NK-92 (cell line): ENCODE data around the gene FKBP5.
"Not testable (repeated sequence)": the region's sequence is repeated elsewhere in the genome, so short reads cannot be mapped to it uniquely, and the experiment has no call there.

Experiments used
- DNase-seq: peaks from one replicate; lab custom pipeline; 2025; ENCODE audit not compliant: unreplicated experiment; lab: John Stamatoyannopoulos, UW

FKBP5 gene

DNA sequence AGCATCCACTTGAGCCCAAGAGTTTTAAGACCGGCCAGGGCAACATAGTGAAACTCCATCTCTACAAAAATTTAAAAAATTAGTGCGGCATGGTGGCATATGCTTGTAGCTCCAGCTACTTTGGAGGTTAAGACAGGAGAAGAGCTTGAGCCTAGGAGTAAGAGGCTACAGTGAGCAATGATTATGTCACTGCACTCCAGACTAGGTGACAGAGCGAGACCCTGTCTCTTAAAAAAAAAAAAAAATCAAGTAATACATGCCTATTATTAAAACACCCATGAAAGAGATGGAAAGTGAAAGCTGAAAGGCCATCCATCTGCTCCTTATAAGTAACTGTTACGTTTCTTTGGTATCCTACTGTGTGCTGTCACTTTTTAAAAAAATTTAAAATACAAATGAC lies 66.4 kb downstream of the FKBP5 start:
- no peak for DNase-seq

DNA sequence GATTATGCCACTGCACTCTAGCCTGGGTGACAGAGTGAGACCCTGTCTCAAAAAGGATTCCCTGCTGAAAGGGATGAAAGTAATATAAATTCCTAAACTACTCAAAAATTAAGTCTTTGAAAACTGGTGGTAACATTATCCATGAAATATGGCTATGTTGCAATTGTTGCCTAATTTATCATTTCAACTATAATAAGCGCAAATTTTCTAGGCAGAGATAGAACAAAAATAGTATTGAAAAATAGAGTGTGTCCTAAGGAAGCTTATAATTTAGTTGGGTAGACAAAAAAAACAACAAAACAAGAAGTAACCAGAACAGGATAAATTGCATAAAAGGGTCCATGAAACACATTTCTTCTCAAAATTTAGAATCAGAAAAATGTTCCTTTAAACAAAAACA lies 68.0 kb downstream of the FKBP5 start:
- DNase-seq: no peak

GRCh38 chr6:35613762-35614161 lies 75.0 kb downstream of the FKBP5 start:
- DNase-seq: no peak

- DNase-seq: no peak
These were observed 77.5 kb downstream of the FKBP5 start for GRCh38 chr6:35611240-35611639.

DNA sequence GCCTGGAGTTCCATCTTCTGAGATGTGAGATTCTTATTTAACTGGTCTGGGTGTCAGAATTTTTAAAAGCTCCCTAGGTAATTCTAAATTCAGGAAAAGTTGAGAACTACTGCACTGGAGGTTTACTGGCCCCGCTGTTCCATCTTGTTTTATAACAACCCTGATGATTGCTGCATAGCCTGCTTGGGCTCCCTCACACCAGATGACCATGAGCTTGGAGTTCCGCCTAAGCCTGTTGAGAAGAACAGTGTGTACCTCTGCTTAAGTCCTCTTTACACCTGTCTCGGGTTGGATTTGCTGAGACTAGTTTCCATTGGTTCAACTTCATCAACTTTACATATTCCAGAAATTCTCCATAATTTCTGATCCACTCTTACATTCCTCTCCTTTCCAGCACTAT lies 77.9 kb downstream of the FKBP5 start:
- no peak for DNase-seq

GRCh38 chr6:35609588-35609987 lies 79.1 kb downstream of the FKBP5 start:
- no peak for DNase-seq

- DNase-seq: no peak
These were observed 81.0 kb downstream of the FKBP5 start for GRCh38 chr6:35607517-35608233.

GRCh38 chr6:35605600-35605999 lies 83.1 kb downstream of the FKBP5 start:
- no peak for DNase-seq

GRCh38 chr6:35603326-35604202 lies 85.2 kb downstream of the FKBP5 start:
- DNase-seq: no peak

- no peak for DNase-seq
These were observed 86.4 kb downstream of the FKBP5 start for GRCh38 chr6:35602133-35602946.

DNA sequence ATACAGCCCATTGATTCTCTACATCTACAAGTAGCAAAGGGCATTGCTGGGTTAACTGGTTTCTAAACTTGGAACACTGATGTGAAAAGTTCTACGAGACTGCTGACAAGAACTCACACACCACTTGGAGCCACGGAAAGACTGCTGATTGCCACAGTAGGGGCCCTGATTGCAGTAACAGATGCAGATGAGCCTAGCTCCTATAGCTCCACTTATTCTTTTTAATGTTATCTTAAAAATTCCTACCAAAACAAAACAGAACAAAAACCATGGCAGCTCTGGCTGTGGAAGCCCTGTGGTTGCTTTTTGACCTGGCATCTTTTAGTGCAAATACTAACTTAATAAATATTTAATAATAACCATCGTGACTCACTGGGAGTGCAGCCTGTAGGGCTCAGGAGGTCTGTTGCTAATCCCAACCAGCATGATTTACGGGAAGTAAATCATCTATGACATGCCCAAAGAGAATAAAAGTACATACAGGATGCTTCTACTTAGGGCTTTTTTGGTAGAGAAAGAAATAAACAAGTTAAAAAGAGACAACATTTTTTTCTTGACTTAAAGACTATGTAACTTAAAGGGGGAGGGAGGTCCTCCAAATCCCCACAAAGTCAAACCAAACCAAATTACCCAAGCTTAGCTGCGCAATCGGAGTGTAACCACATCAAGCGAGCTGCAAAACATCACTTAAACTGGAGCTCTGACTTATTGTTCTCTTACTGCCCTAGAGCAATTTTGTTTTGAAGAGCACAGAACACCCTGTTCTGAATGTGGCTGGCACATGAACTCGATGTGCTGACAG lies 87.2 kb downstream of the FKBP5 start:
- DNase-seq: no peak

- DNase-seq: no peak
These were observed 88.0 kb downstream of the FKBP5 start for GRCh38 chr6:35600659-35601125.

DNA sequence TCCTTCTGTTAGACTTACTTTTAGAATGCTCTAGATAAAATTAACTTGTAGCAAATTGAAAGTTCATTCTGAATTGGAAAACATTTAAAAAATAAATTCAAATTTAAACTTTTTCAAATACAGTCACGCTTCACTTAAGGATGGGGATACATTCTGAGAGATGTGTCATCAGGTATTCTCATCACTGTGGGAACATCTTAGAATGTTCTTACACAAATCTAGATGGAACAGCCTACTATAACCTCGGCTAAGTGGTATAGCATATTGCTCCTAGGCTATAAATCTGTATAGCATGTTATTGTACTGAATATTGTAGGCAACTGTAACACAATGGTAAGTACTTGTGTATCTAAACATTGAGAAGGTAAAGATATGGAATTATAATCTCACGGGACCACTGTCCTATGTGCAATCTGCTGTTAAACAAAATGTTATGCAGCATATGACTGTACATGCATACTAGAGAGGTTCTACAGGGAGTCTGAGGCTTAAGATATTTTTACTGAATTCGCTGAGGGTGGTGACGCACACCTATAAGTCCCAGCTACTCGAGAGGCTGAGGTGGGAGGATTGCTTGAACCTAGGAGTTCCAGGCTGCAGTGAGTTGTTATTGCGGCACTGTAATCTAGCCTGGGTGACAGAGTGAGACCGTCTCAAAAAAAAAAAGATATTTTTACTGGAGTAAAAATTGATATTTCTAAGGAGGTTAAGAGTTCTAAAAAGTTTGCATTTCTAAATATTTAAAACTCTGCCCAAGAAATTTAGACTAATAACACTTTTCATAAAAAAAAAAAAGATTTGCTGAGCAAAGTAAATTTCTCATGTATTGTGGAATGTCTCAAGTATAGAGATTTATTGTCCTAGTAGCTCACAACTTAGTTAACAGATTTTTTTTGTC lies 88.7 kb downstream of the FKBP5 start:
- DNase-seq: no peak

GRCh38 chr6:35598621-35599020 lies 90.1 kb downstream of the FKBP5 start:
- DNase-seq: not testable (repeated sequence)

GRCh38 chr6:35596448-35597442 lies 92.0 kb downstream of the FKBP5 start:
- DNase-seq: no peak

DNA sequence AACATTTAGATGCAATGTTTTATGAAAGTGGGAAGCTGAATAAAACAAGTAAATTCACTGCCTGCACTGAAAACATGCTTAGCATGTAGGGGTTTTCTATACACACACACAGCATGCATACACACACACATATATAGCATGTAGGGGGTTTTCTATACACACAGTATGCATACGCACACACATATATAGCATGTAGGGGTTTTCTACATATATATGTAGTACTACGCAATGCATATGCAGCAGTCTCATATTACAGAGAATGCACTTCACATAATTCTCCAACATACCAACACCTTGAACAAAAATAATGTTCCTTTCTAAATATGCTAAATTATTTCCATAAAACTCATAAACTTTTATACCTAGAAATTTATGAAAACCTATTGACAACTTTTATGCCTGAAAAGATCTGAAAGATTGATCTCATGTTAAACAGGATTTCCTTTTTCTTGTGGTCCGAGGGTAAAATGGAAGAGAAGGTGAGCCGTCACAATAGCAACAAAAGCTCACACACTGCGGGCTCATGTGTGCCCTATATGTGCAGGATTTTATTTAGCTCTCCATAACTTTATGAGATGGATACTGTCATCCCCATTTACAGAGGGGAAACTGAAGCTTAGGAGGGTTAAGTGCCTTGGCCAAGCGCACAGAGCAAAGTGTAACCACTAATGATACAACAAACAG lies 94.1 kb downstream of the FKBP5 start:
- no peak for DNase-seq

GRCh38 chr6:35592178-35592577 lies 96.5 kb downstream of the FKBP5 start:
- no peak for DNase-seq

GRCh38 chr6:35590622-35591066 lies 98.1 kb downstream of the FKBP5 start:
- DNase-seq: no peak
